ENCODE results near the gene MC4R.
"Not testable (repeated sequence)": the region's sequence is repeated elsewhere in the genome, so short reads cannot be mapped to it uniquely, and the experiment has no call there.

The MC4R gene

DNA sequence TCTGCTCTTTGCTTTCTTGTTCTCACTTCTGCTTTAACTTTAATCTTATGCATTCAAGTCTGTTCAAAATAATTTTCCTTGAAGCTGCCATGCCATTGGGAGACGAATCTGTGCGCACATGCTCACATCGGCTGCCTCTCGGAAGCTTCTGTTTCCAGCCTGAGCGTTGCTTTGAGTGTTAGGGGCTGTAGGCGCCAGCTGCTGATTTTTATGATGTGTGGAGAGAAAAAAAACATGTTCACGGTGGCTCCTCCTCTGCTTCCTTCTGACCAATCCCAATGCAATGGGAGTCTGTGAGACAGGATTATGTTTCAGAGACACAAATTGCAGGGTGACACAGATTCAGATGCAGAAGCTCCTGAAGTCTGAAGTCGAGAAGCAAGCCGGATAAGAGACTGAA lies at the start of gene MC4R:
TSS of gene MC4R (minus strand) at position 180 of the 400 bp plus-strand sequence. CDS start 426 bp downstream, outside the sequence.
- no peak for DNase-seq

DNA sequence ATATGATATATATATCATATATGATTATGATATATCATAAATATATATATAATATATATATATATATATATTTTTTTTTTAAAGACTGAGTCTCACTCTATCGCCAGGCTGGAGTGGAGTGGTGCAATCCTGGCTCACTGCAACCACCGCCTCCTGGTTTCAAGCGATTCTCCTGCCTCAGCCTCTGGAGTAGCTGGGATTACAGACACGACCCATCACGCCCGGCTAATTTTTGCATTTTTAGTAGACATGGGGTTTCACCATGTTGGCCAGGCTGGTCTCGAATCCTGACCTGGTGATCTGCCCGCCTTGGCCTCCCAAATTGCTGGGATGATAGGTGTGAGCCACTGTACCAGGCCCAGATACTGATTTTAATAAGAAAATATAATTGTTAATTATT lies 49.7 kb upstream of the MC4R start:
- DNase-seq = not testable (repeated sequence)

DNA sequence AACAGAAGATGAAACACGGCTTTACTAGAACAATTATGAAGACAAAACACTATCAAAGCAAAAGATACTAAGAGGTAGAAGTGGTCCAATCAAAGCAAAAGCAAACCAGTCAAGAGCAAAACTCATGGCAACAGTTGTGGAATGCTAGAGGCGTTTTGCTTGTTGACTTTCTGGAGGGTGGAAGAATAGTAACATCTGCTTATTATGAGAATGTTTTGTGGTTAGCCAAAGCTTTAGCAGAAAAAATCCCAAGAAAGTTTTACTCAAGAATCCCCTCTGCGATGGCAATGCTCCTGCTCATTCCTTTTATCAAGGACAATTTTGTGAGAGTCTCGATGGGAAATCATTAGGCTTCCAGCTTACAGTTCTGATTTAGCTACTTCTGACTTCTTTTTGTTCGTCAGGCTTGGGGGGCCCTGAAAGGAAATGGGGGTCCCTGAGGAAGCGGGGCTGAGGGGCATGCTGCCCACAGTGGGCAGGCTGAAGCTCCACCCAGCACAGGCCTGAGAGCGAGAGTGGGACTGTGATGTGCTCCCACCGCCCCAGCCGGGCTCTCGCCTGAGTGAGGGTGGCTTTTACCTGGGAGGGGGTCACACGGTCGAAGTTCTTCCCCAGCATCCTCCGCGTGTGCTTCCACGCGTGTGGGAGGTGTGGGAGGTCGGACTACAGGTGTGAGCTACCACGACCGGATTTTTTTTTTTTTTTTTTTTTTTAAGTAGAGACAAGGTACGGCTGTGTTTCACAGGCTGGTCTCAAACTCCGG lies 49.0 kb upstream of the MC4R start:
- DNase-seq = no peak

DNA sequence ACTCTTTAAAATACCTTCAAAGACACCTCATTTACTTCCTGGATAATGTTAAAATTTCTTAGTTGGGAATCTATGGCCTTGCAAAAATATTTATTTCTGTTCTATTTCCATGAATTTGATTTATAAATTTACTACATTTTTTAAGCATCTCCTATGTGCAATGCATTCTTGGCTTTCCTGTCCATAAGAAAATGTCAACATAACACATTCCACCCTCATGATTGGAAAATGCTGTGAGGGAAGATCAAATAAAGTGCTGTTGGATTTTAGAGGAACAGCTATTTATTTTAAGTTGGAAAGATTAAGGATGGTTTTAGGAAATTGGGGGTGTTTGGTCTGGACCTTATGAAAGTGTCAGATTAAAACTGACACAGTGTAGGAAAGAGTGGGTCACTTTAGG lies 45.4 kb upstream of the MC4R start:
- DNase-seq = no peak

DNA sequence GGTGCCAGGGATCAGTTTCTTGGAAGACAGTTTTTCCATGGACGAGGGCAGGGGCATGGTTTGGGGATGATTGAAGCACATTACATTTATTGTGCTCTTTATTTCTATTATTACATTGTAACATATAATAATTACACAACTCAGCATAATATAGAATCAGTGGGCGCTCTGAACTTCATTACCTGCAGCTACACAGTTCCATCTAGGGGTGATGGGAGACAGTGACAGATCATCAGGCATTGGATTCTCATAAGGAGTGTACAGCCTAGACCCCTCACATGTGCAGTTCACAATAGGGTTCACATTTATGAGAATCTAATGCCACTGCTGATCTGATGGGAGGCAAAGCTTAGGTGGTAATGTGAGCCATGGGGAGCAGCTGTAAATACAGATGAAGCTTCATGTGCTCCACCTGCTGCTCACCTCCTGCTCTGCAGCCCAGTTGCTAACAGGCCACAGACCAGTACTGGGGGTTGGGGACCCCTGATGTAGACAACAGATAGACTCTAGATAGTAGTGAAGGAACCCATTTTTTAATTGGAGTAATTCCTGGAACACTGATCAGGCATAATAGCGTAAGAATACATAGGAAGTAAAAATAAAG lies 41.5 kb upstream of the MC4R start:
- DNase-seq = no peak

GRCh38 chr18:60411715-60412114 lies 39.1 kb upstream of the MC4R start:
- no peak for DNase-seq

- no peak for DNase-seq
Measured at GRCh38 chr18:60406721-60407120, 34.1 kb upstream of the MC4R start.

DNA sequence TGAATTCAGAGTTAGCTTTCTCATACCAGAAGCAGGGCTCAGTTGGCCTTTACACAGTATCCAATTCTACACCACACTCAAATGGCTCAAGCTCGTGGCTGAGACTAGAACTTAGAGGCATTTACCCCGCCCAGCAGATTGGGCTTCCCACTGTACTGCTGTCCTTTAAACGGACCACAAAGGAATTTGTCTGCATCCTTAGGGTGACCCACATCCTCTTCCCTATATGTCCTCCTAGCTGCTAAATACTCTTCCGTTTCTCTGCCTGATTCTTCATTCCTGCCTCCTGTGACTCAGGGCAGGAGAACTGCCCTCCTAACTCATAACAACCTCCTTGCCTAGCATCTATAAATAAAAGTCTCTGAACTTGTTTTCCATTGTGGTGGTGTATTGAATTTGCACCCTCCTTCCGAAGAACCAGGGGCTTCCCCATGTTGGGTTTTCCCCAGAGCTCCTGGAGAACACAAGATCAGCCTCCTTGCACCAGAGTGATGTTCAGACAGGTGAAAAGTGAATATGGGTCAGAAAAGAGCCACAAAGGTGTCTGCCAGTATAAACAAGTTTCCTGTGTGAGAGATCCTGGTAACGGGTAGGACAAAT lies 32.0 kb upstream of the MC4R start:
- no peak for DNase-seq

- DNase-seq = no peak
Measured at GRCh38 chr18:60401346-60401745, 28.8 kb upstream of the MC4R start.

DNA sequence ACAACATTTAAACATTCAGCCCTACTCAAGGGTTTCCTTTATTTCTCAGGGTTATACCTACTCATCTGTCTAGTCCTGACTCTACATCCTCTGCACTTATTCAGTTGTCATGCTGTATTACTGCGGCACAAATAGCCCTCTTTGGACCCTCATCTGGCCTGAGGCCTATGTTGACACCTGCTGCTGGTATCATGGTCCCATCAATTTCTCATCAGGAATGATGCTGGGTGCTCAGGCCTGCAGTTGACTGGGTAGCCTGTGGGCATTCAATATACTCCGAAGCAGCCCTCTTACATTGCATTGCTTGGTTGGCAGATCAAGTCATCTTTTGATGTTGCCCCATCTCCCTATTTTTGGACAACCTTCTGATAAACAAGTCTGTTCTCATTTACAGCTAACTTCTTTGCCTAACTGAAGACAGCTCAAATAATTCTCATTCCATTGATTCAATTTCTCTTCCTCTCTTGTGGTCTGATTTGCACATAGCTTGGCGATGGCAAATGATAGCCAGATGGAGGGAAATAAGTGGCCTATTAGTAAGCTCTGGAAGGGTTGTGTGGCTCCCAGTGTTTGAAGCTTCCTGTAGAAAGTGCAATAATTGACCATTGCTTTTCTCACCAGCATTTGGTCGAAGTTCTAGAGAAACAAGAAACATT lies 19.1 kb upstream of the MC4R start:
- DNase-seq = no peak

- no peak for DNase-seq
Measured at GRCh38 chr18:60389314-60389713, 16.7 kb upstream of the MC4R start.

GRCh38 chr18:60385693-60386092 lies 13.1 kb upstream of the MC4R start:
- no peak for DNase-seq

DNA sequence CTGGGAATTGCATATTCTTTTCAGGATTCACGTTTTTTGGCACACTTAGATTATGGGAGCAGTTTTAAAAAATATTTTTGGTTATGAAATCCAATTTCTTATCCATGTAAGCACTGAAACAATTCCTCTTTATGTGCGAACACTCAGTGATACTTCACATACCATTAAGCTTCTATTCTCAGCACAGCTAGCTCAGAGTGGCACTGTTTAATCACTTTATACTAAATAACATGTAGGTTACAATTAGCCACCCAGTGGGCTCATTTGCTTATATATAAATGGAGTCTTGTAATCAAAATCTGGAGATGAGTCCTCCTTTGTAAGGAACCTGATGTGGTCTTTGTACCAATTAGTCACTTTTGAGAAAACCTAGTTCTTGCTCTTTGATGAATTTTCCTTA lies 11.3 kb upstream of the MC4R start:
- DNase-seq = no peak

DNA sequence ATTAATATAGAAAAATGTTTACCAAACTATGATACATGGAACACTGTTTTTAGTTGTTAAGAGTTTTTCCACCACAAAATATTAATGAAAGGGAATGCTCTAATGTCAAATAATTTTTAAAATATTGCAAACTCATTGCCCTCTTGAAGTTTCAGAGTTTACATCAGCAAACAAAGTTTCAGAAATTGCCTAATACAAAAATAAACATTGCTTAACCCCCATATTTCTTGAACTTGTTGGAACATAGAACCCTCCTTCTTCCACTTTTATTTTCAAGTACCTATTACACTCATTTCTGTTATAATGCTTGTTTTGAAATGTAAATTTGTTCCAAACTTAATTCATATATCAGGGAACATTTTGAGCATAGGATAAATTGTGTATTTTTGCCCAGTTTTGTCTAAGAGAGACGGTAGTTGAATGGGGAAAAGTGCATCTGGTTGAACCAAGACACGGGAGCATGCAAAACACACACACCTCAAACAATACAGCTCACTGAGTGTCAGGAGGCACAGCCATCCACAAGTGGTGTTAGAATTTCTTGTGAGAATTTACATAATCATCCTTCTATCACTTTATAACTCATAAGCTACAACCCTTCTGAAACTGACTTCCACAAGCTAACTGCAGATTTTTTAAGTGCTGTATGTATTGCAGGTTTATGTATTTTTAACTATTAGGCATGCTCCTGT lies 5.3 kb upstream of the MC4R start:
- DNase-seq = no peak

DNA sequence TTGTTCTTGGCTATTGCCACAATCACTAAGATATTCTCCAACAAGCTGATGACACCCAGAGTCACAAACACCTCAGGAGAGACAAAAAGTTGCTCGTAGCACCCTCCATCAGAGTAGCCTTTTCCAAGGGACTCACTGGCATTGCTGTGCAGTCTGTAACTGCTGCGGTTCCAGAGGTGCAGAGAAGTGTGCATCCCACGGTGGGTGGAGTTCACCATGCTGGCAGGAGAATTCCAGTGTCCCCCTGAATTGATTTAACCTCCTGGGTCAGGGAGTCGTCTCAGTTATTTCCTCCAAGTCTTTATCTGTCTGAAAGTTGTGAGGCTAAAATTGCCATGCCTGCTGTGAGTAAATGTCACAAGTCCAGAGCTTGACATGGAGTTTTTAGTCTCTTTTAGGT lies 443 bp downstream of the MC4R start:
- no peak for DNase-seq

GRCh38 chr18:60358516-60358915 lies 14.1 kb downstream of the MC4R start:
- no peak for DNase-seq

GRCh38 chr18:60350941-60351340 lies 21.6 kb downstream of the MC4R start:
- DNase-seq = no peak

- DNase-seq = no peak
Measured at GRCh38 chr18:60350150-60350549, 22.4 kb downstream of the MC4R start.

- no peak for DNase-seq
Measured at GRCh38 chr18:60347526-60348045, 25.0 kb downstream of the MC4R start.

GRCh38 chr18:60339018-60339417 lies 33.6 kb downstream of the MC4R start:
- DNase-seq = no peak

DNA sequence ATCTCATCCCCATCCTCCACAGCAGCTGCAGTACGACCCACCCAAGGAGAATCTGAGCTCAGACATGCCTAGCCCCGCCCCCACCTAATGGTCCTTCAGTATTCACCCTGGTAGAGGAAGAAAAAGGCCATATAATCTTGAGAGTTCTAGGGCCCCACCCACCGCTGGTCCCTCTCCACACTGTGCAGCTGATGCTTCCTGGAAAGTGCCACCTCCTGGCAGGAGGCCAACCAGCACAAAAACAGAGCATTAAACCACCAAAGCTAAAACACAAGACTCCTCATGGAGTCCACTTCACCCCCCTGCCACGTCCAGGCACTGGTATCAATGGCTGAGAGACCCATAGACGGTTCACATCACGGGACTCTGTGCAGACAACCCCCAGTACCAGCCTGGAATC lies 40.7 kb downstream of the MC4R start:
- no peak for DNase-seq

DNA sequence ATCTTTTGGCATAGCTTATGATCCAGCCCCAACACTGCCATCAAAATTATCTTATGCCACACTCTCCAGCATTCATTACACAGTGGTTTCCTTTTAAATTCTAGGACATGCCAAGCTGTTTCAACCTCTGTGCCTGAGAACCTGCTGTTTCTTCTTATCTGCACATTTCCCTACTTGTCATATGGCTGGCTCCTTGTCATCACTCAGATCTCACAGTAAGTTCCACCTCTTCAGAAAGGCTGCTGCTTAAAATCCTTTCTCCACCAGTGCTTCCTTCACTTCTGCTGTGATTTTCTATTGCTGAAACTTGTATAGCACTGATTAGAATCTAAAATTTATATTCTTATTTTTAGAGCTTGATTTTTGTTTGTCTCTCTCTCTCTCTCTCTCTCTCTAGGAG lies 43.4 kb downstream of the MC4R start:
- DNase-seq = no peak

DNA sequence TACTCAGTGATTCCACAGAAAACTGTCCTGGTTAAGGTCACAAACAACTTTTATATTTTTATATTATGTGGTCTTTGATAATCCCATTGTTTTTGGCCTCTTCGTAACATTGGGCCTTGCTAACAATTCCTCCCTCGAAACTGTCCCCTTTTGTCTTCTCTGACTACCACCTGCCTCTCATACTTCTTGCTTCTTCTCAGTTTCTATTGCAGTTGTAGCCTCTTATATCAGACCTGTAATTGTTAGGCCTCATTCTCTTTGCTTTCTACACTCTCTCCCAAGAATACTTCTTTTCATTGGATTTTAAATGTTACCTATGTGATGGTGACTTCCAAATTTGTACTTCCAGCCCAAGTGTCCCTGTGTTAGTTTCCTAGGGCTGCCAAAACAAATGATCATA lies 44.7 kb downstream of the MC4R start:
- DNase-seq = no peak

Measured in CD4-positive, alpha-beta T cell treated with Interleukin-4 for 4 hours (primary cell).